ENCODE results near the gene ATG4C.

The ATG4C gene

GRCh38 chr1:62870148-62870547 is 86.2 kb downstream of the ATG4C start:
- no peaks in the 10 kb centered on the region for H3K9me3 ChIP-seq (ENCODE audit: low read length)
- H3K9ac ChIP-seq (ENCODE audit: low read length), result no peak overlapping the region
- H3K4me1 ChIP-seq (ENCODE audit: insufficient read depth, low read length), result no peaks in the 10 kb centered on the region
- H3K36me3 ChIP-seq (ENCODE audit: insufficient read depth, low read length), result no peaks in the 10 kb centered on the region
- no peak overlapping the region for H3K4me3 ChIP-seq (ENCODE audit: low read depth in 1 of 2, low read length in 2 of 2)
- H3K27ac ChIP-seq (ENCODE audit: low read depth, low read length), result no peak overlapping the region
- no peaks in the 10 kb centered on the region for H3K27me3 ChIP-seq (ENCODE audit: control insufficient read depth in 1 of 2, insufficient read depth in 2 of 2, low read length in 2 of 2)

GRCh38 chr1:62875676-62876075 is 91.7 kb downstream of the ATG4C start:
- Histone ChIP-seq H3K36me3 (ENCODE audit: insufficient read depth, low read length) (no peaks in the 10 kb centered on the region), H3K27ac (ENCODE audit: low read depth, low read length) (no peak overlapping the region), H3K4me3 (ENCODE audit: low read depth in 1 of 2, low read length in 2 of 2) (no peak overlapping the region), H3K9me3 (ENCODE audit: low read length) (no peaks in the 10 kb centered on the region), H3K4me1 (ENCODE audit: insufficient read depth, low read length) (no peaks in the 10 kb centered on the region), H3K27me3 (ENCODE audit: control insufficient read depth in 1 of 2, insufficient read depth in 2 of 2, low read length in 2 of 2) (no peaks in the 10 kb centered on the region), H3K9ac (ENCODE audit: low read length) (no peak overlapping the region)

- no peaks in the 10 kb centered on the region for H3K27me3 ChIP-seq (ENCODE audit: control insufficient read depth in 1 of 2, insufficient read depth in 2 of 2, low read length in 2 of 2)
- no peak overlapping the region for H3K9ac ChIP-seq (ENCODE audit: low read length)
- H3K9me3 ChIP-seq (ENCODE audit: low read length), result no peaks in the 10 kb centered on the region
- no peak overlapping the region for H3K27ac ChIP-seq (ENCODE audit: low read depth, low read length)
- H3K4me1 ChIP-seq (ENCODE audit: insufficient read depth, low read length), result no peaks in the 10 kb centered on the region
- no peak overlapping the region for H3K4me3 ChIP-seq (ENCODE audit: low read depth in 1 of 2, low read length in 2 of 2)
- no peaks in the 10 kb centered on the region for H3K36me3 ChIP-seq (ENCODE audit: insufficient read depth, low read length)
Measured at GRCh38 chr1:62876535-62876934, 92.6 kb downstream of the ATG4C start.

GRCh38 chr1:62877579-62877978 is 93.6 kb downstream of the ATG4C start:
- Histone ChIP-seq H3K4me1 (ENCODE audit: insufficient read depth, low read length) (no peaks in the 10 kb centered on the region), H3K9ac (ENCODE audit: low read length) (no peak overlapping the region), H3K27me3 (ENCODE audit: control insufficient read depth in 1 of 2, insufficient read depth in 2 of 2, low read length in 2 of 2) (no peaks in the 10 kb centered on the region), H3K9me3 (ENCODE audit: low read length) (no peaks in the 10 kb centered on the region), H3K27ac (ENCODE audit: low read depth, low read length) (no peak overlapping the region), H3K4me3 (ENCODE audit: low read depth in 1 of 2, low read length in 2 of 2) (no peak overlapping the region), H3K36me3 (ENCODE audit: insufficient read depth, low read length) (no peaks in the 10 kb centered on the region)

- no peak overlapping the region for H3K9ac ChIP-seq (ENCODE audit: low read length)
- no peaks in the 10 kb centered on the region for H3K9me3 ChIP-seq (ENCODE audit: low read length)
- no peak overlapping the region for H3K27ac ChIP-seq (ENCODE audit: low read depth, low read length)
- H3K4me3 ChIP-seq (ENCODE audit: low read depth in 1 of 2, low read length in 2 of 2), result no peak overlapping the region
- no peaks in the 10 kb centered on the region for H3K36me3 ChIP-seq (ENCODE audit: insufficient read depth, low read length)
- H3K27me3 ChIP-seq (ENCODE audit: control insufficient read depth in 1 of 2, insufficient read depth in 2 of 2, low read length in 2 of 2), result no peaks in the 10 kb centered on the region
- H3K4me1 ChIP-seq (ENCODE audit: insufficient read depth, low read length), result no peaks in the 10 kb centered on the region
Measured at GRCh38 chr1:62879962-62880361, 96.0 kb downstream of the ATG4C start.

GRCh38 chr1:62882201-62883104 is 98.5 kb downstream of the ATG4C start:
- Histone ChIP-seq H3K4me3 (ENCODE audit: low read depth in 1 of 2, low read length in 2 of 2) (no peak overlapping the region), H3K4me1 (ENCODE audit: insufficient read depth, low read length) (no peaks in the 10 kb centered on the region), H3K27me3 (ENCODE audit: control insufficient read depth in 1 of 2, insufficient read depth in 2 of 2, low read length in 2 of 2) (no peaks in the 10 kb centered on the region), H3K36me3 (ENCODE audit: insufficient read depth, low read length) (no peaks in the 10 kb centered on the region), H3K9me3 (ENCODE audit: low read length) (no peaks in the 10 kb centered on the region), H3K9ac (ENCODE audit: low read length) (no peak overlapping the region), H3K27ac (ENCODE audit: low read depth, low read length) (no peak overlapping the region)

GRCh38 chr1:62884156-62884740 is 100.3 kb downstream of the ATG4C start:
- Histone ChIP-seq H3K27ac (ENCODE audit: low read depth, low read length) (no peak overlapping the region), H3K36me3 (ENCODE audit: insufficient read depth, low read length) (no peaks in the 10 kb centered on the region), H3K4me1 (ENCODE audit: insufficient read depth, low read length) (no peaks in the 10 kb centered on the region), H3K4me3 (ENCODE audit: low read depth in 1 of 2, low read length in 2 of 2) (no peak overlapping the region), H3K9ac (ENCODE audit: low read length) (no peak overlapping the region), H3K27me3 (ENCODE audit: control insufficient read depth in 1 of 2, insufficient read depth in 2 of 2, low read length in 2 of 2) (no peaks in the 10 kb centered on the region), H3K9me3 (ENCODE audit: low read length) (no peaks in the 10 kb centered on the region)

- Histone ChIP-seq H3K27me3 (ENCODE audit: control insufficient read depth in 1 of 2, insufficient read depth in 2 of 2, low read length in 2 of 2) (no peaks in the 10 kb centered on the region), H3K9ac (ENCODE audit: low read length) (no peak overlapping the region), H3K36me3 (ENCODE audit: insufficient read depth, low read length) (no peaks in the 10 kb centered on the region), H3K27ac (ENCODE audit: low read depth, low read length) (no peak overlapping the region), H3K4me3 (ENCODE audit: low read depth in 1 of 2, low read length in 2 of 2) (no peak overlapping the region), H3K9me3 (ENCODE audit: low read length) (no peaks in the 10 kb centered on the region), H3K4me1 (ENCODE audit: insufficient read depth, low read length) (no peaks in the 10 kb centered on the region)
Measured at GRCh38 chr1:62887799-62888507, 104.0 kb downstream of the ATG4C start.

GRCh38 chr1:62891956-62892562 is 108.1 kb downstream of the ATG4C start:
- H3K36me3 ChIP-seq (ENCODE audit: insufficient read depth, low read length), result no peaks in the 10 kb centered on the region
- H3K4me3 ChIP-seq (ENCODE audit: low read depth in 1 of 2, low read length in 2 of 2), result no peak overlapping the region
- no peak overlapping the region for H3K9ac ChIP-seq (ENCODE audit: low read length)
- H3K9me3 ChIP-seq (ENCODE audit: low read length), result no peaks in the 10 kb centered on the region
- no peaks in the 10 kb centered on the region for H3K27me3 ChIP-seq (ENCODE audit: control insufficient read depth in 1 of 2, insufficient read depth in 2 of 2, low read length in 2 of 2)
- H3K27ac ChIP-seq (ENCODE audit: low read depth, low read length), result no peak overlapping the region
- no peaks in the 10 kb centered on the region for H3K4me1 ChIP-seq (ENCODE audit: insufficient read depth, low read length)

- Histone ChIP-seq H3K27ac (ENCODE audit: low read depth, low read length) (no peak overlapping the region), H3K4me3 (ENCODE audit: low read depth in 1 of 2, low read length in 2 of 2) (no peak overlapping the region), H3K4me1 (ENCODE audit: insufficient read depth, low read length) (no peaks in the 10 kb centered on the region), H3K36me3 (ENCODE audit: insufficient read depth, low read length) (no peaks in the 10 kb centered on the region), H3K27me3 (ENCODE audit: control insufficient read depth in 1 of 2, insufficient read depth in 2 of 2, low read length in 2 of 2) (no peaks in the 10 kb centered on the region), H3K9me3 (ENCODE audit: low read length) (no peaks in the 10 kb centered on the region), H3K9ac (ENCODE audit: low read length) (no peak overlapping the region)
Measured at GRCh38 chr1:62897788-62898187, 113.9 kb downstream of the ATG4C start.

GRCh38 chr1:62900566-62900965 is 116.6 kb downstream of the ATG4C start:
- no peak overlapping the region for H3K27ac ChIP-seq (ENCODE audit: low read depth, low read length)
- H3K9ac ChIP-seq (ENCODE audit: low read length), result no peak overlapping the region
- H3K4me3 ChIP-seq (ENCODE audit: low read depth in 1 of 2, low read length in 2 of 2), result no peak overlapping the region
- no peaks in the 10 kb centered on the region for H3K4me1 ChIP-seq (ENCODE audit: insufficient read depth, low read length)
- no peaks in the 10 kb centered on the region for H3K36me3 ChIP-seq (ENCODE audit: insufficient read depth, low read length)
- H3K27me3 ChIP-seq (ENCODE audit: control insufficient read depth in 1 of 2, insufficient read depth in 2 of 2, low read length in 2 of 2), result no peaks in the 10 kb centered on the region
- no peaks in the 10 kb centered on the region for H3K9me3 ChIP-seq (ENCODE audit: low read length)
